GM12873 (cell line): ENCODE data around the gene ZNF407.

Experiments
- TF ChIP-seq, protein P1 (sequence below): IDR thresholded peaks from 2 replicates; pipeline ENCODE4 v1.5.1; 2012; ENCODE audit warnings: low read depth, mild to moderate bottlenecking, moderate library complexity, low read length, control low read depth; ENCODE audit not compliant: insufficient read depth; ENCODE audit errors: missing control alignments

Gene ZNF407

DNA sequence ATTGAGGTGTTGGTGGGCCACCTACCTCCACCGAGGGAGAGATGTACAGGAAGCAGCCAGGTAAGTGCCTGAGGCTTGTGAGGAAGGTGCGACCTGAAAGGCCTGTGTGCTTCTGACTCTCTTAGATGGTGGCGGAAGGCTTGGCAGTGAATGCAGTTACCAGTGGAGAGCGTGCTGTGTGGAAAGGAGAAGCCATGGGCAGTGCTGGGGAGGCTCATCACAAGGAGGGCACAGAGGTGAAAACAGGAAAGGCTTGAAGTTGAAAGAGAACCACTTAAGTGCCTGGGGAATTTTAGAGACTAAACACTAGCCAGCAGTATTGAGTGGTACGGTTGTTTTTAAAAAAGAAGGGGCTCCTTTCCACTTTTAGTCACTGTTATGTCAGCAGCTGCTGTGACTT, 130.9 kb downstream of the ZNF407 start:
- TF ChIP-seq, protein P1, sequence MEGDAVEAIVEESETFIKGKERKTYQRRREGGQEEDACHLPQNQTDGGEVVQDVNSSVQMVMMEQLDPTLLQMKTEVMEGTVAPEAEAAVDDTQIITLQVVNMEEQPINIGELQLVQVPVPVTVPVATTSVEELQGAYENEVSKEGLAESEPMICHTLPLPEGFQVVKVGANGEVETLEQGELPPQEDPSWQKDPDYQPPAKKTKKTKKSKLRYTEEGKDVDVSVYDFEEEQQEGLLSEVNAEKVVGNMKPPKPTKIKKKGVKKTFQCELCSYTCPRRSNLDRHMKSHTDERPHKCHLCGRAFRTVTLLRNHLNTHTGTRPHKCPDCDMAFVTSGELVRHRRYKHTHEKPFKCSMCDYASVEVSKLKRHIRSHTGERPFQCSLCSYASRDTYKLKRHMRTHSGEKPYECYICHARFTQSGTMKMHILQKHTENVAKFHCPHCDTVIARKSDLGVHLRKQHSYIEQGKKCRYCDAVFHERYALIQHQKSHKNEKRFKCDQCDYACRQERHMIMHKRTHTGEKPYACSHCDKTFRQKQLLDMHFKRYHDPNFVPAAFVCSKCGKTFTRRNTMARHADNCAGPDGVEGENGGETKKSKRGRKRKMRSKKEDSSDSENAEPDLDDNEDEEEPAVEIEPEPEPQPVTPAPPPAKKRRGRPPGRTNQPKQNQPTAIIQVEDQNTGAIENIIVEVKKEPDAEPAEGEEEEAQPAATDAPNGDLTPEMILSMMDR = no peak

DNA sequence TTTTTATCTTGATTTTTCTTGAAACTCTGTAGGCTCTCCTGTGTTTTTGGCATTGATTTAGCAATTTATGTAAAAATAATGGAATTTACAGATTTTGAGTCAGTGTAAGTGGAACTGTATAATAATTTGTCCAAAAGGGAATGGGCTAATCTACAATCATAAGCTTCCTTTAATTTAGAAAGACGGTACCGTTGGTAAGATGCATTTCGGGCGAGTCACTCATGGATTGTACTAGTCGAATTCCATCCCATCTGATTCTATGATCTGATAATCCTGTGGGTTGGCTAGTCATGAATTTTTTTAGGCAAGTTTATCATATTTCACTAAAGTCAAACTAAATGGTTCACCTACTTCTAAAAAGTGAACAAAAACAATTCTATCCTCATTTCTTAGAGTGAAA, 133.4 kb downstream of the ZNF407 start:
- TF ChIP-seq, protein P1 = no peak

DNA sequence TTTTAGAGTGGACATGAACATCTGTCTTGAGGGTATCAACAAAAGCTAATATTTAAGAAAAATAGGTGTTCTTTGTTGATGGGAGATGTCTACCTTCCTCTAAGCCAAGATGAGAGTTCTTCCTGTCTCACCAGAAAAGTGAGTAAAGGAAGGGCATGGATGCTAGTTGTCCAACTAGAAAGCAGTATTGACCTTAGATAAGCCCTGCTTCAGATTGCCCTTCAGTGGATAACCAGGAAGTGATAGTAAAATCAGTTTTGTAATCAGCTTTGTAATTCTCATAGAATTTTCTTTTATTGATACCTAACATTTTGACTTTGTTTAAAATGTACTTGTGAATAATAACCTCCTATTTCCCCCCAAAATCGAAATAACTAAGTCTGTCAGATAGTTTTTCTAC, 134.7 kb downstream of the ZNF407 start:
- TF ChIP-seq, protein P1 = no peak

DNA sequence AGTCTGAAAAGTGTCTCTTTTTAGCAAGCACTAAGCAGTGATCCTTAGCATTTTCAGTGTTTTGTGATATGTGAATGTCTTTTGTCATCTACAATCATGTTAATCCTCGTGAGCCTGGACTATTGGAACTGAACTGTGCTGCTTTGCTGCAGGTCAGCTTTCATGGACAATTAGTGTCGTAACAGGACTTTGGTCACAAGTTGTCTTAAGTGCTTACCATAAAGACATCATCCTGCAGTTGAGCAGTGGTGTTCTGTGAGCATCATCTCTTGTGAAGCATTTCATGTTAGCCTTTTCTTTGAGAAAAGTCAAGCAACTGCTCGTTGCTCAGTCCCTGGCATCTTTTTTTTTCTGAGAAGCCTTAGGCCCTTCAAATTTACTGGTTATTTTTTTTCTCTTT, 135.9 kb downstream of the ZNF407 start:
- TF ChIP-seq, protein P1 = no peak

DNA sequence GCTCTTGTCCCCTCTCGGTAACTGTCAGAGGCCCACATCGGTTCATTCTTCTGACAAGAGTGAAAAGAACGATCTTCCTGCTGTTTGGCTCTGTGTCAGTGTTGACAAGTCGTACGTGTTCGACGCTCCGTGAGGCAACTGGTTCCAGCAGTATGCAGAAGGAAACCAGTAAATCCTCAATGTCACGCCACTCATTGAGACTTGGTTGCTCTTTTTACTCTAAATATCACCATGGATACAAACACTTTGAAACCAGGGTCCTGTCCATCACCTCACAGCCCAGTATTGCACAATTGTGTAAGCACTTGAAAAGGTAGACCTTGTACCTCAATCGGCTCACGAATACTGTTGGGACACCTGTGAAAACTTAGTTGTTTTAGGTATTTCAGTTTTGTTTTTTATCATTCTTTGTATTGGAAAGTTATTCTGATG, 136.4 kb downstream of the ZNF407 start:
- TF ChIP-seq, protein P1 = no peak

DNA sequence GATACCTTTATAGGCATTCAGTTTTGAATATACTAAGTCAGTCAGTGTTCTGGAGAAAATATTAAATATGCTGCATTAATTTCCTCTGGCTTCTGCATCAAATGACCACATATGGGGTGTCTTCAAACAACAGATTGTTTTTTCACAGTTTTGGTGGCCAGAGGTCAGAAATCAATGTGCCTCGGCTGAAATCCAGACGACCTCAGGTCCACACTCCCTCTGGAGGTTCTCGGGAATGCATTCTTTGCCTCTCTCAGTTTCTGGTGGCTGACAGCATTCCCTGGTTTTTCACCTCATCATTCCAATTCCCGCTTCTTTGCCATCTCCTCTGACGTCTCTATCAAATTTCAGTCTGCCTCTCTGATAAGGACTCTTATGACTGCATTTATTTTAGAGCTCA, 142.3 kb downstream of the ZNF407 start:
- TF ChIP-seq, protein P1 = no peak

DNA sequence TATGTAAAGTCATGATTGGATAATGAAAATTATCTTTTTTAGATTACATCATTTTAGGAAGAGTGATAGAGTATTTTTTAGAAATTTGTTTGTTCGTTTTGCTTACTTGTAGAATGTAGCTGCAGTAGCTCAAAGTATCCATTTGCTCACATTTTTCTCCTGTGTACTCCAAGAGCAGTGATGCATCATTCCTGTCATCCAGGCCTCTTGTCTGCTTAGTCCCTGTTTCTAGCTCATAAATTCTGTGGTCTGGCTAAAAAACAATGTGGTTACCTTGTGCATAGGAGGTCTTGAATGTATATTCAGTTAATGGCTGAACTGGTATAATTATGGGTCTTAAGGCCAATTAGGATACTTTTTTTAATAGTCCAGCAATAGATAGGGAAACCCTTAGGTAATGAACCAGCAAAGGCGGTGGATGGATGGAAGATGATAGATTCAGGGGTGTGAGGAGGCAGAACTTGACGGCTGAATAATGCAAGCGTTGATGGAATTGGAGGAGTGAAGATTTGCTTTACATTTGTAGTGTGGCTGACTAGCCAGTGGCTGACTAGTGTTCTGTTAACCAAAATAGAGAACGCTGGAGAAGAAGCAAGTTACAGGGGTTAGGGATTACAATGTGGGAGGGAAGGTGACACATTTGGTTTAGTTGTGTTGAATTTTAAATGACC, 145.0 kb downstream of the ZNF407 start:
- TF ChIP-seq, protein P1 = no peak
